T-helper 2 cell treated with Interferon-gamma antibody and Interleukin-4, amounts not matched to agents 5 μg/mL and 100 μg/mL, for 36 hours (primary cell): ENCODE measurements around the gene DBP.
"Not testable (repeated sequence)": the region's sequence is repeated elsewhere in the genome, so short reads cannot be mapped to it uniquely, and the experiment has no call there.

ENCODE experiments used
- DNase-seq: peaks from one replicate; pipeline ENCODE4 v3.0.0; 2021; ENCODE audit warnings: low spot score
- H3K27ac Mint-ChIP-seq: one replicate; pipeline ENCODE4 v1.8.0; 2021; ENCODE audit warnings: mild to moderate bottlenecking, mixed read lengths
- H3K27me3 Mint-ChIP-seq: one replicate; pipeline ENCODE4 v1.8.0; 2021; ENCODE audit warnings: low read depth, mixed read lengths
- H3K36me3 Mint-ChIP-seq: one replicate; pipeline ENCODE4 v1.8.0; 2021; ENCODE audit warnings: low read depth, mixed read lengths
- H3K4me1 Mint-ChIP-seq: one replicate; pipeline ENCODE4 v1.8.0; 2021; ENCODE audit warnings: low read depth, mixed read lengths
- H3K4me3 Mint-ChIP-seq: one replicate; pipeline ENCODE4 v1.8.0; 2022; ENCODE audit warnings: mild to moderate bottlenecking, moderate library complexity, mixed read lengths
- H3K9me3 Mint-ChIP-seq: one replicate; pipeline ENCODE4 v1.8.0; 2021; ENCODE audit warnings: mixed read lengths

The DBP gene

DNA sequence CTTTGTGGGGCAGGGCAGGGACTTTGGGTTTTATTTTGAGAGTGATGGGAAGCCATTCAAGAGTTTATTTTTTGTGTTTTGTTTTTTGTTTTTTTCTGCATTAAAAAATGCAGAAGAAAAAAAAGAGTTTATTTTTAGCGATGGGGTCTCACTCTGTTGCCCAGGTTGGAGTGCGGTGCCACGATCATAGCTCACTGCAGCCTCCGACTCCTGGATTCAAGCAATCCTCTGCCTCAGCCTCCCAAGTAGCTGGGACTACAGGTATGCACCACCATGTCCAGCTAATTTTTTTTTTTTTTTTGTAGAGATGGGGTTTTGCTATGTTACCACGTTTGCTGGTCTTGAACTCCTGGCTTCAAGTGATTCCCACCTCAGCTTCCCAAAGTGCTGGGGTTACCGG, 21.3 kb upstream of the DBP start:
- no peak for DNase-seq
- Mint-ChIP-seq H3K27ac (no peak overlapping the region), H3K4me3 (no peak overlapping the region), H3K9me3 (no peaks in the 10 kb centered on the region), H3K36me3 (no peaks in the 10 kb centered on the region), H3K4me1 (peaks cover 9% of the 10 kb centered on the region), H3K27me3 (peaks cover 6% of the 10 kb centered on the region)

DNA sequence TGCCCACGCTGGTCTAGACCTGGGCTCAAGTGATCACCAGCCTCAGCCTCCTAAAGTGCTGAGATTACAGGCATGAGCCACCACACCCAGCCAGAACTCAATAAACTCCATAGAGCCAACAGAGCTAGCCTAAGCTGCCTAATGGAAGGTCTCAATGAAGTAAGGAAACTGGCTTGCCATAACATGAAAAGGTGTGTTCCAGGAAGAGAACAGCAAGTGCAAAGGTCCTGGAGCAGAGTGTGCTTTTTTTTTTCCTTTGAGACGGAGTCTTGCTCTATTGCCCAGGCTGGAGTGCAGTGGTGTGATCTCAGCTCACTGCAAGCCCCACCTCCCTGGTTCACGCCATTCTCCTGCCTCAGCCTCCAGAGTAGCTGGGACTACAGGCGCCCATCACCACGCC, 20.6 kb upstream of the DBP start:
- H3K4me3 Mint-ChIP-seq, H3K9me3 Mint-ChIP-seq, DNase-seq, H3K36me3 Mint-ChIP-seq, H3K27me3 Mint-ChIP-seq, H3K27ac Mint-ChIP-seq: not testable (repeated sequence)
- peaks cover 11% of the 10 kb centered on the region for H3K4me1 Mint-ChIP-seq

DNA sequence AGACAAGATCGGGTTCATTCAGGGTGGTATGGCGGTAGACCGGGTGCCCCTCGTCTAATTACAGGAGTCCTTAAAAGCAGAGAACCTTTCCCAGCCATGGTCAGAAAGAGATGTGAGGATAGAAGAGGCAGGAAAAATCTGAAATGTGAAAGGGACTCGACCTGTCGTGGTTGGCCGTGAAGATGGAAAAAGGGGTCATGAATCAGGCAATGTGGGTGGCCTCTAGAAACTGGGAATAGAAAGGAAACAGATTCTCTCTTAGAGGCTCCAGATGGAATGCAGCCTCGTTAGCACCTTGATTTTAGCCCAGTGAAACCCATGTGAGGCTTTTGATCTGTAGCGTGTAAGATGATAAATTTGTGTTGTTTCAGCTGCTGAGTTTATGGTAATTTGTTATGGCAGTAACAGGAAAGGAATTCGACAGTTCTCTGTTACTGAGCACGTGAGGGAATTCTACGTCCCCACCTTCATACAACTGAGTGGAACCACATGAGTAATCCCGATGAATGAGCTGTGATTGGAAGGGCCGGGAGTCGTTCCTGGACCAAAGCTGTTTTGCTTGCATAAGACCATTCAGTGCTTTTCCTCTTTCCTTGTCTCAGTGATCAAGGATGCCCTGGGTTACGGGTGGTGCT, 19.8 kb upstream of the DBP start:
- H3K4me3 Mint-ChIP-seq, result no peak overlapping the region
- no peaks in the 10 kb centered on the region for H3K36me3 Mint-ChIP-seq
- peaks cover 6% of the 10 kb centered on the region for H3K27me3 Mint-ChIP-seq

DNA sequence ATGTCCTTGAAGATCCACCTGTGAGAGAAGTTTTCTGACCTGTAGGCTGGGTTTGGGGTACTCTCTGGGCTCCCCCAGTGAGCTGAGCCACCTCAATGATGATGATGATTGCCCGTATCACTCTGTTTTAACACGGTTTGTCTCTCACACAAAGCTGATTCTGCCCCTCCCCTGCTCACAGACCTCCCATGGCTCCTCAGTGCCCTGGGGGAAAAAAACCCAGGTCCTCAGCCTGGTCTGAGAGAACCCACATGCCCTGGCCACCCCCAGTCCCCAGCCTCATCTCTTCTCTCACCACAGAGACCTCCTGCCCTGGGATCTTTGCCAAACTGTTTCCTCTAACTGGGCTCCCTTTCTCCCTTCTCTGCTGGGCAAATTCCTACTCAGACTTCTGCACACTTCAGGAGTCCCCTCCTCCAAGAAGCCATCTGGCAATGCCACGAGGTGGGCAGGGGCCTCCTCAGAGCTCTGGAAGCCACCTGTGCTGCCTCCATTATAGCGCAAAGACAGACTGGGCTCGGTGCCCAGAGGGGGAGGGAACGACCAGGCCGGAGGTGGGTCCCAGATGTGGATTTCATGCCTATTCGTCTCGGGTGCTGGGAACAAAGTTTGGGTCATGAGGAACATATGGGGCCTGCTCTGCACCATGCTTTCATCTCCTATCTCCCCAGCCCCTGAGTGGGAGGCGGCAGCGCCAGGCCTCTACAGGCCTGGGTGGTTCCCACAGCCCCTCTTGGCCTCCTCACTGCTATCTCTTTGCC, 17.3 kb upstream of the DBP start:
- no peak overlapping the region for H3K4me3 Mint-ChIP-seq
- no peaks in the 10 kb centered on the region for H3K9me3 Mint-ChIP-seq
- peaks cover 10% of the 10 kb centered on the region for H3K4me1 Mint-ChIP-seq
- DNase-seq, result no peak
- peaks cover 6% of the 10 kb centered on the region for H3K27me3 Mint-ChIP-seq
- H3K36me3 Mint-ChIP-seq, result no peaks in the 10 kb centered on the region
- peak overlapping the region; percentile 5 for H3K27ac Mint-ChIP-seq

More for the DNA sequence above, 19.8 kb upstream of the DBP start:
- H3K9me3 Mint-ChIP-seq, result no peaks in the 10 kb centered on the region
- peaks cover 14% of the 10 kb centered on the region for H3K4me1 Mint-ChIP-seq
- DNase-seq, result no peak
- no peak overlapping the region for H3K27ac Mint-ChIP-seq

DNA sequence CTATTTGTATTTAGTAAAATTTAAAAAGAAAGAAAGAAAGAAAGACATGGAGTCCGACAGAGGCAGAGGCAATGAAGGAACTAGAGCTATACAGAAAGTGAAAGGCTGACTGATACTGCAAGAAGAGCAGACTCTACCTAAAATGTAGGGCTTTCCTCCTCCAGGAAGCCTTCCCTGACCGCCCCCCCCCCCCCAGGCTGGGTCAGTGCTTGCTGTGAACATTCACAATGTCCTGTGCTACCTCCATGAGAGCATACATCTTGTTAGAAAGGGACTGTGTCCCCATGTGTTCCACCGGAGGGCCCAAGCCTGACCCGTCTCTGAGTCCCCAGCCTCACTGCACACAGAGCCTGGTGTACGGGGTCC, 14.5 kb upstream of the DBP start:
- peaks cover 23% of the 10 kb centered on the region for H3K4me1 Mint-ChIP-seq
- H3K27me3 Mint-ChIP-seq, result no peaks in the 10 kb centered on the region
- H3K27ac Mint-ChIP-seq, result no peak overlapping the region
- H3K36me3 Mint-ChIP-seq, result no peaks in the 10 kb centered on the region
- no peak overlapping the region for H3K4me3 Mint-ChIP-seq
- no peak for DNase-seq
- H3K9me3 Mint-ChIP-seq, result no peaks in the 10 kb centered on the region

DNA sequence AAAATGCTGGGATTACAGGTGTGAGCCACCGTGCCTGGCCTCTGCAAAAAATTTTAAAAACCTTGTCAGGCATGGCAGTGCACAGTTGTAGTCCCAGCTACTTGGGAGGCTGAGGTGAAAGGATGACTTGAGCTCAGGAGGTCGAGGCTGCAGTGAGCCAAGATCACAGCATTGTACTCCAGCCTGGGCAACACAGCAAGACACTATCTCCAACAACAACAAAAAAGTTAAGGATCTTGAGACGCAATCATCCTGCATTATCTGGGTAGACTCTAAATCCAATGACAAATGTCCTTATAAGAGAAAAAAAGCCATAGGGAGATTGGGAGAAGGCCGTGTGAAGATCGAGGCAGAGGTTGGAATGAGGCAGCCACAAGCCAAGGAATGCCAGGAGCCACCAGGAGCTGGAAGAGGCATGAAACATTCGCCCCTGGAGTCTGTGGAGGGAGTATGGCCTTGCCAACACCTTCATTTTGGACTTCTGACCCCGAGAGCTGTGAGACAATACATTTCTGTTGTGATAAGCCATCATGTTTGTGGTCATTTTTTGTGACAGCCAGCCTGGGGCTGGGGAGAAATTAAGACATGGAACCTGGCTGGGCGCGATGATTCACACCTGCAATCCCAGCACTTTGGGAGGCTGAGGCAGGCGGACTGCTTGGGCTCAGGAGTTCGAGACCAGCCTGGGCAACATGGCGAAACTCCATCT, 13.9 kb upstream of the DBP start:
- no peaks in the 10 kb centered on the region for H3K9me3 Mint-ChIP-seq

DNA sequence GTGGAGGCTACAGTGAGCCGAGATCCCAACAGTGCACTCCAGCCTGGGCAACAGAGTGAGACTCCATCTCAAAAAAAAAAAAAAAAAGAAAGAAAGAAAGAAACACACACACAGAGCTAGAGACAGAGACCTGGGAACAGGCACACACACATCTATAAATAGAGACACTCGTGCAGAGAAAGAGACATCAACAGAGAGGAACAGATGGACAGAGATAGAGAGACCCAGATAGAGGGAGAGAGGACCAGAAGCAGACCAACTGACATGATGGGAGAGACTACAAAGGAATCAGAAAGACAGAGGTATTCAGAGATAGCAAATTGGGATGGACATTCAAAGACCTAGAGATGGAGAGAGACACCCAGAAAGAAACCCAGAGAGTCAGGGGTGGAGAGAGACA, 11.0 kb upstream of the DBP start:
- H3K36me3 Mint-ChIP-seq, result no peaks in the 10 kb centered on the region
- peak overlapping the region; percentile 35 for H3K4me3 Mint-ChIP-seq
- no peaks in the 10 kb centered on the region for H3K9me3 Mint-ChIP-seq
- peak overlapping the region; percentile 78 for H3K27ac Mint-ChIP-seq
- DNase-seq, result no peak
- peaks cover 38% of the 10 kb centered on the region for H3K4me1 Mint-ChIP-seq
- peaks cover 3% of the 10 kb centered on the region for H3K27me3 Mint-ChIP-seq

More for the DNA sequence above, 13.9 kb upstream of the DBP start:
- DNase-seq, result no peak
- Mint-ChIP-seq H3K36me3 (no peaks in the 10 kb centered on the region), H3K27ac (no peak overlapping the region), H3K27me3 (no peaks in the 10 kb centered on the region), H3K4me1 (peaks cover 23% of the 10 kb centered on the region), H3K4me3 (no peak overlapping the region)

DNA sequence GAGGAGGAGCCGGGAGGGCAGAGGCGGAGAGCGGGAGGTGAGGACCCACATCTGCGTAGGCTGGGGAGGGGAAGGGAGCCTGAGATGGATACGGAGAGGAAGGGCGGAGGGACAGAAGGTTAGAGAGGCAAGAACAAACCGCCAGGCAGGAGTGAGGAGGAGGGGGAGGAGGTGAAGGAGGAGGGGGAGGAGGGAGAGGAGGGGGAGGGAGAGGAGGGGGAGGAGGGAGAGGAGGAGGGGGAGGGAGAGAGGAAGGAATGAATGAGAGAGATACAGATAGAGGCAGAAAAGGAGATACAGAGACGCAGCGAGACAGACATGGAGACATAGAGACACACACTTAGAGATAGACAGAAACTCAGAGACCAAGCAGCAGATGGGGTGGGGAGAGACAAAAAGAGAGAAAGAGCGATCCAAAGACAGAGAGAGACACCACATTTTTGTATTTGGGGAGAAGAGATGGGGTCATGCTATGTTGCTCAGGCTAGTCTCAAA, 9.6 kb upstream of the DBP start:
- Mint-ChIP-seq H3K4me3 (peak overlapping the region; percentile 47), H3K9me3 (no peaks in the 10 kb centered on the region), H3K27me3 (peaks cover 3% of the 10 kb centered on the region), H3K27ac (peak overlapping the region; percentile 72), H3K36me3 (no peaks in the 10 kb centered on the region), H3K4me1 (peaks cover 33% of the 10 kb centered on the region)
- no peak for DNase-seq

DNA sequence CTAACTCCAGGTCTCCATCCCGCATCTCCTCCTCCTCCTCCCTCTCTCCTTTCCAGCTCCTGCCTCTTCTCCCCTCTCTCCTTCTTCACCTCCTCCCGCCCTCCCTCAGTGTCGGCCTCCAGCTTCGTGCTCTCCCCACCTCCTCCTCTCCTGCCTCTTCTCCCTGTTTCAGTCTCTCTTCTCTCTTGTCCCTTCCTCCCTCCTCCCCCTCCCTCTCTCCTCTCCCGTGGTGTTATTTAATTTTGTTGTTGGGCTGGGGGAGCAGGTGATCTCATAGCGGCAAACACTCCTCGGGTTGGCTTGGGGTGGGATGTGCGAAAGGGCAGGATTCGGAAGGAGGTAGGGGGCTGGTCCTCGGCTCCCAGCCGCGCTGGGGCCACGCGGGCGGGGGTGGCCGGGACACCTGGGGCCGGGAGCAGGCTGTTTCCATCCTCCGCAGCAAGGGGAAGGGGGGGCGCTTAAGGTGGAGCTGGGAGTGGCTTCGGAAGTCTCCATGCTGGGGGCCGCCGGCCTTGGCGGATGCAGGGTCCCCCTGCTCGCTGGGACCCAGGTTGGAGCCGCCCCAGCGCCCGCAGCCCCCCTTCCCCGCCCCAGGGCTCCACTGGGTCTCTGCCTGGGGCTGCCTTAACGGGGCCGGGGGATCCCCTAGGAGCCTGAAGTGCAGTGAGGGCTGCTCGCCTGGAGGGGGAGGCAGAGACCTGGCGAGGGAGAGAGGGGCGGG, 9.0 kb upstream of the DBP start, which contains the start of gene CA11:
TSS of gene CA11 (minus strand) at position 187 of the 721 bp plus-strand sequence. CDS start 555 bp downstream, outside the sequence.
- Mint-ChIP-seq H3K36me3 (no peaks in the 10 kb centered on the region), H3K4me3 (peak within 1 kb of the TSS; percentile 80), H3K4me1 (peaks cover 35% of the 10 kb centered on the region), H3K9me3 (no peaks in the 10 kb centered on the region), H3K27me3 (peaks cover 3% of the 10 kb centered on the region), H3K27ac (peak within 1 kb of the TSS; percentile 84)
- peak; percentile 85 for DNase-seq

DNA sequence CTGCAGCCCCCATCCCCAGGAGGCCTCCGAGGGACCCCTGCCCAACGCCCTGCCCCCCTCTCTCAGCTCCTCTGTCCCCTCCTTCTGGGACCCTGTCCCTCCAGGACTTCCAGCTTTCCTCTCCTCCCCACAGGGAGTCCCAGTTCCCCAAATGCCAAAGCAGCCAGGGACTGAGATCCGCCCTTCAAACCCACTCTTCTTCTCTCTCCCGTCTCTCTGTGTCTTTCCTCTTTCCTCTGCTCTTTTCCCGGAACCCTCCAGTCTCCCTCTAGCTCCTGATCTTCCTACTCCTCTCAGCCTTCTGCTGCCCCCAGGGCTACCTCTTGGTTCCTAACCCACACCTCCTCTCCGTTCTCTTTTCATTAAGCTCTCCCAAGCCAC, 8.4 kb upstream of the DBP start:
- Mint-ChIP-seq H3K27ac (peak overlapping the region; percentile 84), H3K4me3 (peak overlapping the region; percentile 80), H3K27me3 (peaks cover 3% of the 10 kb centered on the region), H3K9me3 (no peaks in the 10 kb centered on the region), H3K36me3 (no peaks in the 10 kb centered on the region), H3K4me1 (peaks cover 35% of the 10 kb centered on the region)
- DNase-seq, result no peak

DNA sequence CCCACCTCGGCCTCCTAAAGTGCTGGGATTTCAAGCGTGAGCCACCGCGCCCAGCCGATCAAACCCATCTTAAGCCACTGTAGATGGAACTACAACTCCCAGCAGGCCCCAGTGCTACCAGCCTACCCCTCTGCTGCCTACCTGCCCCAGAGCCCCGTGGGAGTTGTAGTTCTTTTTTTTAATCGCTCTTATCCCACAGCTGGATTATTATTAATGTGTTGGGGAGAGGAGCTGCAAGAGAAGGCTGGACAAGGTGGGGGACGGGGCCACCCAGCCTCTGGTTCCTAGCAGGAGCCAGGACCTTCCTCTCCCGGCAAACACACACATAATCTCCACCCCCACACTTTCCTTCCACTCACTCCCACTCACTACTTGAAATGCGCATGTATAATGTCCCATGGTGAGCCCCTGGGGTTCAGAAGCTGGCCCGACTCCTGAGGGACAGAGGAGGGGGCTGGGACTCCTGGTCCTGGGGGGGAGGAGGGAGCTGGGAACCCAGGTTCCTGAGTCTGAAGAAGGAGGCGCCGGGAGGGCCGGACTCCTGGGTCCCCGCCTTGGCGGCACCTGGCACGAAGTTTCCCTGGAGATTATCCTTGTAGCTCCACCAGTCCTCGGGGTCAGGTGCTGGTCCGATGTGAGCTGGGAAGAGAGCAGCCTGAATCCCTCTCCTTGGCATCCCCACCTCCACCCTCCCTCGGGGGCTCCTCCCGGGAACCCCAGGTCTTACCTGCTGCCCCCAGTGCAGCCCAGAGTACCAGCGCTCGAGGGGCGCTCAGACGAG, 7.8 kb upstream of the DBP start:
- H3K27me3 Mint-ChIP-seq, result peaks cover 3% of the 10 kb centered on the region
- peak; percentile 66 for DNase-seq
- peak overlapping the region; percentile 80 for H3K4me3 Mint-ChIP-seq
- peaks cover 35% of the 10 kb centered on the region for H3K4me1 Mint-ChIP-seq
- H3K36me3 Mint-ChIP-seq, result no peaks in the 10 kb centered on the region
- no peaks in the 10 kb centered on the region for H3K9me3 Mint-ChIP-seq
- H3K27ac Mint-ChIP-seq, result no peak overlapping the region

DNA sequence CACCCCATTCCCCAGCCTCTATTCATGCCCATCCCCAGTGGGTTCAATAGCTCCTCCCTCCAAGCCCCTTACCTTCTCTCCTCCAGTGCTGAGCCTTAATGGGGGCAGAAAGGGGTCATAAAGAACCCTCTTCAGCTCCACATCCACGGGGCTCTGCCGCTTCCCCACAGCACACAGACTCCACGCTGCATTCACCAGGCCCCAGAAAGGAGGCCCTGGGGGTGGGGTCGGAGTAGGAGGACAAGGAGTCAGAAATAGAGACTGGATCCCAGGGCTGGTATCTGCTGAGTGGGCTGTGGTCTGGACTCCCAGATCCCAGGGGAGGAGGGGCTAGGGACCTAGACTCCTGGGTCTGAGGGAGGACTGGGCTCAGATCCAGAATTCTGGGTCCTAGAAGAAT, 7.2 kb upstream of the DBP start:
- no peaks in the 10 kb centered on the region for H3K36me3 Mint-ChIP-seq
- peaks cover 31% of the 10 kb centered on the region for H3K4me1 Mint-ChIP-seq
- peaks cover 3% of the 10 kb centered on the region for H3K27me3 Mint-ChIP-seq
- H3K4me3 Mint-ChIP-seq, result no peak overlapping the region
- H3K9me3 Mint-ChIP-seq, result no peaks in the 10 kb centered on the region
- H3K27ac Mint-ChIP-seq, result no peak overlapping the region
- DNase-seq, result no peak

DNA sequence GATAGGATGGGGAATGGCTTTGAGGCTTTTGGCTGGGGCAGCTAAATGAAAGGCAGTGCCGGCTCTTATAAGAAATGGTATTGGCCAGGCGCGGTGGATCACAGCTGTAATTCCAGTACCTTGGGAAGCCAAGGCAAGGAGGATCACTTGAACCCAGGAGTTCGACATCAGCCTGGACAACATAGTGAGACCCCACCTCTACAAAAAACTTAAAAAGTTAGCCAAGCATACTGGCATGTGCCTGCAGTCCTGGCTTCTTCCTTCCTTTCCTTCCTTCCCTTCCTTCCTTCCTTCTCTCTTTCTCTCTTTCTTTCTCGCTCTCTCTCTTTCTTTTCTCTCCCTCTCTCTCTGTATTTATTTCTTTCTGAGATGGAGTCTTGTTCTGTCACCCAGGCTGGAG, 5.7 kb upstream of the DBP start:
- Mint-ChIP-seq H3K27ac (no peak overlapping the region), H3K9me3 (peaks cover 5% of the 10 kb centered on the region), H3K27me3 (peaks cover 3% of the 10 kb centered on the region), H3K36me3 (no peaks in the 10 kb centered on the region), H3K4me1 (peaks cover 31% of the 10 kb centered on the region), H3K4me3 (no peak overlapping the region)
- no peak for DNase-seq
